Mesendoderm (in vitro differentiated cells): Measurements from ENCODE around the gene EBF3.

ENCODE experiments used
- DNase-seq: peaks from one replicate; pipeline ENCODE4 v3.0.0; 2013
- H2AK5ac ChIP-seq: 2 replicates; pipeline ENCODE4 v1.6.1; 2013; ENCODE audit warnings: low read length, inconsistent platforms
- H2BK120ac ChIP-seq: 2 replicates; pipeline ENCODE4 v1.6.1; 2013; ENCODE audit warnings: low read depth, mild to moderate bottlenecking, low read length, moderate library complexity, mixed read lengths
- H2BK15ac ChIP-seq: replicated peaks from 2 replicates; pipeline ENCODE4 v1.6.1; 2013; ENCODE audit warnings: low read depth, mild to moderate bottlenecking, moderate library complexity
- H2BK5ac ChIP-seq: 2 replicates; pipeline ENCODE4 v1.6.1; 2013; ENCODE audit warnings: low read length, inconsistent platforms
- H3K18ac ChIP-seq: 2 replicates; pipeline ENCODE4 v1.6.1; 2013; ENCODE audit warnings: mild to moderate bottlenecking, low read length, mixed read lengths
- H3K23ac ChIP-seq: one replicate; pipeline ENCODE4 v1.6.1; 2013; ENCODE audit warnings: low read length
- H3K27ac ChIP-seq: 2 replicates; pipeline ENCODE4 v1.5.1; 2013; ENCODE audit warnings: low read depth, mild to moderate bottlenecking, inconsistent platforms, low read length, moderate library complexity
- H3K27me3 ChIP-seq: 2 replicates; pipeline ENCODE4 v1.6.1; 2013; ENCODE audit warnings: low read length, control low read depth, mild to moderate bottlenecking, inconsistent platforms; ENCODE audit not compliant: insufficient read depth, poor library complexity
- H3K36me3 ChIP-seq: 2 replicates; pipeline ENCODE4 v1.6.1; 2013; ENCODE audit warnings: low read length, inconsistent platforms; ENCODE audit not compliant: control insufficient read depth, insufficient read depth
- H3K4ac ChIP-seq: one replicate; pipeline ENCODE4 v1.6.1; 2013; ENCODE audit warnings: low read depth, mild to moderate bottlenecking, low read length, moderate library complexity
- H3K4me1 ChIP-seq: 2 replicates; pipeline ENCODE4 v1.6.1; 2013; ENCODE audit warnings: low read depth, low read length, inconsistent platforms; ENCODE audit not compliant: control insufficient read depth
- H3K4me2 ChIP-seq: 2 replicates; pipeline ENCODE4 v1.6.1; 2013; ENCODE audit warnings: low read length
- H3K4me3 ChIP-seq: 2 replicates; pipeline ENCODE4 v1.5.1; 2013; ENCODE audit warnings: mild to moderate bottlenecking, low read length
- H3K56ac ChIP-seq: one replicate; pipeline ENCODE4 v1.6.1; 2013; ENCODE audit warnings: low read length
- H3K79me1 ChIP-seq: 2 replicates; pipeline ENCODE4 v1.6.1; 2013; ENCODE audit warnings: low read length, inconsistent platforms
- H3K79me2 ChIP-seq: 2 replicates; pipeline ENCODE4 v1.6.1; 2013; ENCODE audit warnings: mild to moderate bottlenecking, low read length; ENCODE audit not compliant: control insufficient read depth, insufficient read depth
- H3K9ac ChIP-seq: 2 replicates; pipeline ENCODE4 v1.6.1; 2013; ENCODE audit warnings: low read length, inconsistent platforms
- H4K5ac ChIP-seq: one replicate; pipeline ENCODE4 v1.6.1; 2013; ENCODE audit warnings: low read length
- H4K8ac ChIP-seq: one replicate; pipeline ENCODE4 v1.6.1; 2013; ENCODE audit warnings: low read depth, mild to moderate bottlenecking, control low read depth, low read length, moderate library complexity
- WGBS: extraction: QIAGEN DNeasy Blood & Tissue Kit; methylation state at CpG from one replicate; pipeline ENCODE4 v1.1.7; 2013; ENCODE audit warnings: low lambda C conversion rate, missing lambda C conversion rate; ENCODE audit not compliant: insufficient coverage; ENCODE audit errors: extremely low coverage; 5-methylcytosine and 5-hydroxymethylcytosine counted together

The EBF3 gene

GRCh38 chr10:129825826-129826225 is 138.2 kb downstream of the EBF3 start:
- no peak overlapping the region for H4K8ac ChIP-seq
- no peak overlapping the region for H3K27ac ChIP-seq
- H3K23ac ChIP-seq = no peak overlapping the region
- H2AK5ac ChIP-seq = no peak overlapping the region
- H3K9ac ChIP-seq = no peak overlapping the region
- no peak overlapping the region for H2BK15ac ChIP-seq
- no peak overlapping the region for H3K18ac ChIP-seq
- H3K4me2 ChIP-seq = no peak overlapping the region
- H3K4me3 ChIP-seq = no peak overlapping the region
- H3K79me1 ChIP-seq = no peaks in the 10 kb centered on the region
- H3K36me3 ChIP-seq = no peaks in the 10 kb centered on the region
- H3K4ac ChIP-seq = no peak overlapping the region
- no peaks in the 10 kb centered on the region for H3K79me2 ChIP-seq
- no peak for DNase-seq
- H2BK5ac ChIP-seq = no peak overlapping the region
- no peaks in the 10 kb centered on the region for H3K27me3 ChIP-seq
- H3K56ac ChIP-seq = no peak overlapping the region
- WGBS = no CpG with 5 or more reads among the region's 3 CpGs
- H2BK120ac ChIP-seq = no peak overlapping the region
- no peaks in the 10 kb centered on the region for H3K4me1 ChIP-seq
- H4K5ac ChIP-seq = no peak overlapping the region

GRCh38 chr10:129825221-129825620 is 138.9 kb downstream of the EBF3 start:
- Histone ChIP-seq H2BK120ac (no peak overlapping the region), H2BK5ac (no peak overlapping the region), H3K79me1 (no peaks in the 10 kb centered on the region), H4K5ac (no peak overlapping the region), H3K18ac (no peak overlapping the region), H3K4me3 (no peak overlapping the region), H3K27ac (no peak overlapping the region), H4K8ac (no peak overlapping the region), H3K79me2 (no peaks in the 10 kb centered on the region), H3K27me3 (no peaks in the 10 kb centered on the region), H3K23ac (no peak overlapping the region), H3K4me1 (no peaks in the 10 kb centered on the region), H3K4ac (no peak overlapping the region), H3K4me2 (no peak overlapping the region), H2AK5ac (no peak overlapping the region), H3K56ac (no peak overlapping the region), H3K36me3 (no peaks in the 10 kb centered on the region), H3K9ac (no peak overlapping the region), H2BK15ac (no peak overlapping the region)
- DNase-seq = no peak
- WGBS = no CpG with 5 or more reads among the region's 5 CpGs

GRCh38 chr10:129820451-129820850 is 143.6 kb downstream of the EBF3 start:
- Histone ChIP-seq H2AK5ac (no peak overlapping the region), H3K18ac (no peak overlapping the region), H3K79me1 (no peaks in the 10 kb centered on the region), H3K4me1 (no peaks in the 10 kb centered on the region), H2BK120ac (no peak overlapping the region), H3K9ac (no peak overlapping the region), H3K36me3 (no peaks in the 10 kb centered on the region), H3K4me2 (no peak overlapping the region), H3K56ac (no peak overlapping the region), H3K23ac (no peak overlapping the region), H4K5ac (no peak overlapping the region), H4K8ac (no peak overlapping the region), H3K27ac (no peak overlapping the region), H3K4ac (no peak overlapping the region), H3K4me3 (no peak overlapping the region), H2BK5ac (no peak overlapping the region), H3K79me2 (no peaks in the 10 kb centered on the region), H2BK15ac (no peak overlapping the region), H3K27me3 (no peaks in the 10 kb centered on the region)
- no CpG with 5 or more reads among the region's 3 CpGs for WGBS
- no peak for DNase-seq

- H3K4ac ChIP-seq = no peak overlapping the region
- no peak overlapping the region for H4K5ac ChIP-seq
- H3K79me2 ChIP-seq = no peaks in the 10 kb centered on the region
- no peak overlapping the region for H2BK5ac ChIP-seq
- no peak for DNase-seq
- no peak overlapping the region for H3K18ac ChIP-seq
- WGBS = no CpG with 5 or more reads among the region's 8 CpGs
- no peak overlapping the region for H2AK5ac ChIP-seq
- H3K27me3 ChIP-seq = no peaks in the 10 kb centered on the region
- no peak overlapping the region for H2BK120ac ChIP-seq
- H3K36me3 ChIP-seq = no peaks in the 10 kb centered on the region
- H3K4me1 ChIP-seq = no peaks in the 10 kb centered on the region
- H3K4me3 ChIP-seq = no peak overlapping the region
- H3K27ac ChIP-seq = no peak overlapping the region
- H2BK15ac ChIP-seq = no peak overlapping the region
- no peak overlapping the region for H3K4me2 ChIP-seq
- H3K23ac ChIP-seq = no peak overlapping the region
- H3K56ac ChIP-seq = no peak overlapping the region
- no peak overlapping the region for H3K9ac ChIP-seq
- no peak overlapping the region for H4K8ac ChIP-seq
- H3K79me1 ChIP-seq = no peaks in the 10 kb centered on the region
These were observed 147.4 kb downstream of the EBF3 start for GRCh38 chr10:129816656-129817045.

- H3K27ac ChIP-seq = no peak overlapping the region
- H3K4me1 ChIP-seq = no peaks in the 10 kb centered on the region
- no CpG with 5 or more reads among the region's 17 CpGs for WGBS
- no peaks in the 10 kb centered on the region for H3K36me3 ChIP-seq
- H3K79me2 ChIP-seq = no peaks in the 10 kb centered on the region
- no peak overlapping the region for H3K18ac ChIP-seq
- H2BK5ac ChIP-seq = no peak overlapping the region
- no peak overlapping the region for H2BK15ac ChIP-seq
- no peak overlapping the region for H3K4me3 ChIP-seq
- no peak overlapping the region for H2BK120ac ChIP-seq
- no peak overlapping the region for H4K5ac ChIP-seq
- no peak overlapping the region for H3K4ac ChIP-seq
- no peak overlapping the region for H2AK5ac ChIP-seq
- no peak overlapping the region for H3K56ac ChIP-seq
- H3K23ac ChIP-seq = no peak overlapping the region
- no peak overlapping the region for H4K8ac ChIP-seq
- H3K79me1 ChIP-seq = no peaks in the 10 kb centered on the region
- DNase-seq = no peak
- no peaks in the 10 kb centered on the region for H3K27me3 ChIP-seq
- no peak overlapping the region for H3K9ac ChIP-seq
- H3K4me2 ChIP-seq = no peak overlapping the region
These were observed 148.0 kb downstream of the EBF3 start for GRCh38 chr10:129815898-129816655.
